Adrenal gland (tissue), 12 donors: Measurements from ENCODE around the gene GATA2. TPM values are rescaled to one million over a fixed set of nuclear protein-coding genes. Genes with fewer than 3 reads are reported as not detected.

Experiments used
- DNase-seq, 7 donors: peaks; one replicate each; pipeline ENCODE4 v3.0.0-alpha.2; 2019 to 2020
- H3K27ac ChIP-seq, 5 donors: fragments of 200-600 bp; sonication (generic) in 4 of 5; 1 replicate in 3 of 5; 2 replicates in 2 of 5; pipeline versions ENCODE4 v1.5.1 to v1.8.0; 2016 to 2020; ENCODE audit warnings: mild to moderate bottlenecking in 1 of 5
- H3K27me3 ChIP-seq: fragments of 200-600 bp; 2 replicates; pipeline ENCODE4 v1.8.0; 2021
- H3K36me3 ChIP-seq, 2 donors: fragments of 200-600 bp; replicated peaks in 1 of 2; 1 replicate in 1 of 2; 2 replicates in 1 of 2; pipeline versions ENCODE4 v1.5.1 to v1.8.0; 2018 to 2022
- H3K4me1 ChIP-seq, 2 donors: fragments of 200-600 bp; replicated peaks in 1 of 2; 1 replicate in 1 of 2; 2 replicates in 1 of 2; pipeline versions ENCODE4 v1.5.1 to v1.8.0; 2018 to 2021
- H3K4me3 ChIP-seq, 4 donors: fragments of 200-600 bp; sonication (generic) in 3 of 4; one replicate each; pipeline ENCODE4 v1.5.1; 2016 to 2018
- H3K9me3 ChIP-seq, 3 donors: fragments of 200-600 bp; sonication (generic) in 1 of 3; replicated peaks in 1 of 3; 1 replicate in 2 of 3; 2 replicates in 1 of 3; pipeline versions ENCODE4 v1.5.1 to v1.8.0; 2016 to 2021
- POLR2A ChIP-seq, 2 donors: fragments of 450-650 bp; IDR thresholded peaks; one replicate each; pipeline ENCODE4 v1.6.1; 2017; ENCODE audit warnings: antibody characterized with exemption in 2 of 2, mild to moderate bottlenecking in 2 of 2, moderate library complexity in 1 of 2
- WGBS, 4 donors: extraction: QIAGEN DNeasy Blood & Tissue Kit in 2 of 4; methylation state at CpG; one replicate each; pipeline versions ENCODE4 v1.1.5 to v1.1.7; 2013 to 2017; 5-methylcytosine and 5-hydroxymethylcytosine counted together
- intact Hi-C, 2 donors: fragments of 100-400 bp; cut with DNase I; formaldehyde crosslinking; loops; one replicate each; pipeline versions ENCODE4 v1.14.1 to v1.15.0; 2022 to 2023
- polyA plus RNA-seq, 3 donors: library from polyadenylated mRNA; stranded (reverse); fragments of 200-250 nt in 2 of 3; fragments of 350-450 nt in 1 of 3; fragmentation: Illumina TruSeq in 1 of 3; extraction: RNeasy Lipid Tissue Mini Kit (QIAGEN cat#74804) in 1 of 3; gene quantifications; one replicate each; pipeline ENCODE4 v1.2.3, GENCODE V29; 2013 to 2014
- total RNA-seq, 9 donors: library from RNA; depleted of rRNA in 4 of 9; stranded (reverse); fragments of >200 nt in 4 of 9; fragments of 120-200 nt in 1 of 9; fragmentation: NEBNext Ultra II Directional in 1 of 9; extraction: Animal tissue kit (Norgen Biotek cat#: 25700) in 1 of 9; gene quantifications; one replicate each; pipeline versions ENCODE4 v1.1.0 to v1.2.4, GENCODE V29; 2013 to 2023
- TF ChIP-seq, protein P1 (sequence below), 6 experiments: fragments of 450-650 bp in 4 of 6; fragments of 200-600 bp in 2 of 6; sonication (generic) in 1 of 6; IDR thresholded peaks; 1 replicate in 5 of 6; 2 replicates in 1 of 6; pipeline versions ENCODE4 v1.5.1 to v1.8.0; 2016 to 2021; ENCODE audit warnings: antibody characterized with exemption in 6 of 6, mild to moderate bottlenecking in 2 of 6, moderate library complexity in 1 of 6
- donor health status: healthy with polysubstance abuse.
- donor health status: Bipolar disorder and iron deficiency.
- donor health status: DM: yes; HTN: yes; CAD: no.
- donor health status: DM: no; HTN: no; CAD: no.
- donor health status: DM: no; HTN: no; CAD: no.
- donor health status: DM: yes; HTN: yes; CAD: no.

Gene GATA2
- total and polyA plus RNA-seq, 12 donors, result 3.4 to 37.5 (median 7.4) TPM

DNA sequence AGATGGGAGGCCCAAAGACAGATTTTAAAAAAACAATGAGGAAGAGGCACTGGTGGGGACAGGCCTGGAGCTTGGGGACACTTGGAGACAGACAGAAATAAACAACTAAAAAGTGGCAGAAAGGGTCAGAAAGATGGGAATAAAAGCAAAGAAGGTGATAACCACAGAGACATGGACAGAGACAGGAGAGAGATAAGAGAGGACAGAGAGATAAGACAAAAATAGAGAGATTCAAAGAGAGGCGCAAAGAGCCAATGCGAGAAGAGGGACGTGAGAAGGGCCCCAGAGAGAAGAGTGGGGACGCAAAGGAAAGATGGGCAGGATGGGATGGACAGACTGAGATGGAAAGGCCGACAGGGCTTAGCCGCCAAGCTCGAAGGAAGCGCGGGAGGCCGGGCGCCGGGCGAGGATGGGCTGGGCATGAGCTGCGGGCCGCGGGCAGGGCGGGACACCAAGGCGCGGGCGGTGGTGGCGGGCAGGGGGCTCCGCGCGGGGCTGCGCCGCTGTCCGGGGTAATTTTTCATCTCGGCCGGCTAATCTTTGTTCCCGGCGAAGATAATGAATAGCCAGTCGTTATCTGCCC, 3.1 kb upstream of the GATA2 start:
- Histone ChIP-seq H3K27ac (peak overlapping the region in 1 of 5 donors; percentile 30), H3K27me3 (peaks cover 53% of the 10 kb centered on the region), H3K9me3 (no peaks in the 10 kb centered on the region), H3K4me3 (no peak overlapping the region), H3K36me3 (no peaks in the 10 kb centered on the region), H3K4me1 (peaks cover 0 to 12% of the 10 kb centered on the region in 2 donors)
- no peak for TF ChIP-seq POLR2A (IDR thresholded peaks at IDR 0.05)
- TF ChIP-seq, protein P1, sequence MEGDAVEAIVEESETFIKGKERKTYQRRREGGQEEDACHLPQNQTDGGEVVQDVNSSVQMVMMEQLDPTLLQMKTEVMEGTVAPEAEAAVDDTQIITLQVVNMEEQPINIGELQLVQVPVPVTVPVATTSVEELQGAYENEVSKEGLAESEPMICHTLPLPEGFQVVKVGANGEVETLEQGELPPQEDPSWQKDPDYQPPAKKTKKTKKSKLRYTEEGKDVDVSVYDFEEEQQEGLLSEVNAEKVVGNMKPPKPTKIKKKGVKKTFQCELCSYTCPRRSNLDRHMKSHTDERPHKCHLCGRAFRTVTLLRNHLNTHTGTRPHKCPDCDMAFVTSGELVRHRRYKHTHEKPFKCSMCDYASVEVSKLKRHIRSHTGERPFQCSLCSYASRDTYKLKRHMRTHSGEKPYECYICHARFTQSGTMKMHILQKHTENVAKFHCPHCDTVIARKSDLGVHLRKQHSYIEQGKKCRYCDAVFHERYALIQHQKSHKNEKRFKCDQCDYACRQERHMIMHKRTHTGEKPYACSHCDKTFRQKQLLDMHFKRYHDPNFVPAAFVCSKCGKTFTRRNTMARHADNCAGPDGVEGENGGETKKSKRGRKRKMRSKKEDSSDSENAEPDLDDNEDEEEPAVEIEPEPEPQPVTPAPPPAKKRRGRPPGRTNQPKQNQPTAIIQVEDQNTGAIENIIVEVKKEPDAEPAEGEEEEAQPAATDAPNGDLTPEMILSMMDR (IDR thresholded peaks at IDR 0.05), result no peak
- peak in 3 of 7 donors; percentile 20 to 50 (median 21) for DNase-seq
- WGBS, 4 donors, result 34 to 55% (median 42%) methylated on average over 20 to 32 of the region's 32 CpGs
- intact Hi-C loops, result loop anchor here (5.0 to 10.0 kb wide), 4 partner anchors 69 to 324 kb away; no protein-coding TSS in a partner anchor

DNA sequence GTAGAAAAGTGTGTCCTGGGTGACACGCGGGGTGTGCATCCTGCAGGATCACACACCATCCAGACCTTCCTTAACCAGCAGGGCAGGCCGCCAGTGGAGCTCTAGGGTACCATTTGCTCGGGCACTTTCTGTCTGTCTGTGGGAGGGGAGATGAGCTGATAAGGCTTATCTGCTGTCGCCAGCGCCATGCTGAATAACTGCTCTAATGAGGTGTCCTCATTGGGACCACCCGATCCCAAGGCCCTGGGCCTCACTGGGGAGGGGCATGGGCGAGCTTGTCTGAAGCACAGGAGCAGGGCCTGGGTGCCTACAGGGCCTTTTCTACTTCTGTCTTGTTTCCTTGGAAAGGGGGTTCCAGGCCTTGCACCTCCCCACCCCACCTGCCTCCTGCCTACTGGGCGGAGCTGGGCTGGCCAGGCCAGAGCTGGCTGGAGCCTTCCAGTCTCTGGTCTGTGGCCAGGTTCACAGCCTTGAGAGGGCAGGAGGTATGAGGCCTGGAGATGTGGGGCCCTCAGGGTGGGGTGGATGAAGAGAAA, 2.5 kb upstream of the GATA2 start:
- H3K9me3 ChIP-seq, result no peaks in the 10 kb centered on the region
- H3K27me3 ChIP-seq, result peaks cover 58% of the 10 kb centered on the region
- H3K36me3 ChIP-seq, result no peaks in the 10 kb centered on the region
- WGBS, 4 donors, result 78 to 90% (median 85%) methylated on average over 8 to 9 of the region's 9 CpGs
- H3K27ac ChIP-seq, result peak overlapping the region in 1 of 5 donors; percentile 30
- intact Hi-C loops, result loop anchor here (5.0 to 10.0 kb wide), 4 partner anchors 68 to 323 kb away; no protein-coding TSS in a partner anchor
- TF ChIP-seq POLR2A (IDR thresholded peaks at IDR 0.05), result no peak
- TF ChIP-seq, protein P1 (IDR thresholded peaks at IDR 0.05), result no peak
- peaks cover 0 to 12% of the 10 kb centered on the region in 2 donors for H3K4me1 ChIP-seq
- peak in 2 of 7 donors; percentile 20 to 62 for DNase-seq
- no peak overlapping the region for H3K4me3 ChIP-seq

DNA sequence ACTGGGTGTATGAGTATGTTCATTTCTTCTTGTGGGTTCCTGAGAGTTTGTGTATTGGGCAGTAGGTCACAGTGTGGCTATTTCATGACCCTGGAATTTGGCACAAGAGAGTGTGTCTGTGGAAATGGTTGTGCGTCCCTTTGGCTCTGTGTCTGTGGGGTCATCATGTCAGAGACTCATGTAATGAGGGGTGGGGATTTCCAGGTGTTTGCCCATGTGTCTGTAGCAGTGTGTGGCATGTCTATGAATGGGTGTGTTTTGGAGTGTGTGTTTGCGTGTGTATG, 1.3 kb upstream of the GATA2 start:
- 64 to 90% (median 74%) methylated on average over 2 of the region's 2 CpGs for WGBS, 4 donors
- H3K27me3 ChIP-seq, result peaks cover 63% of the 10 kb centered on the region
- intact Hi-C loops, result loop anchor here (10.0 kb wide), 1 partner anchor 110 kb away; no protein-coding TSS in a partner anchor
- TF ChIP-seq, protein P1 (IDR thresholded peaks at IDR 0.05), result no peak
- TF ChIP-seq POLR2A (IDR thresholded peaks at IDR 0.05), result no peak
- H3K4me3 ChIP-seq, result no peak overlapping the region
- H3K36me3 ChIP-seq, result no peaks in the 10 kb centered on the region
- H3K4me1 ChIP-seq, result peaks cover 6 to 22% of the 10 kb centered on the region in 2 donors
- H3K9me3 ChIP-seq, result no peaks in the 10 kb centered on the region
- peak in 3 of 7 donors; percentile 8 to 34 (median 10) for DNase-seq
- H3K27ac ChIP-seq, result no peak overlapping the region

DNA sequence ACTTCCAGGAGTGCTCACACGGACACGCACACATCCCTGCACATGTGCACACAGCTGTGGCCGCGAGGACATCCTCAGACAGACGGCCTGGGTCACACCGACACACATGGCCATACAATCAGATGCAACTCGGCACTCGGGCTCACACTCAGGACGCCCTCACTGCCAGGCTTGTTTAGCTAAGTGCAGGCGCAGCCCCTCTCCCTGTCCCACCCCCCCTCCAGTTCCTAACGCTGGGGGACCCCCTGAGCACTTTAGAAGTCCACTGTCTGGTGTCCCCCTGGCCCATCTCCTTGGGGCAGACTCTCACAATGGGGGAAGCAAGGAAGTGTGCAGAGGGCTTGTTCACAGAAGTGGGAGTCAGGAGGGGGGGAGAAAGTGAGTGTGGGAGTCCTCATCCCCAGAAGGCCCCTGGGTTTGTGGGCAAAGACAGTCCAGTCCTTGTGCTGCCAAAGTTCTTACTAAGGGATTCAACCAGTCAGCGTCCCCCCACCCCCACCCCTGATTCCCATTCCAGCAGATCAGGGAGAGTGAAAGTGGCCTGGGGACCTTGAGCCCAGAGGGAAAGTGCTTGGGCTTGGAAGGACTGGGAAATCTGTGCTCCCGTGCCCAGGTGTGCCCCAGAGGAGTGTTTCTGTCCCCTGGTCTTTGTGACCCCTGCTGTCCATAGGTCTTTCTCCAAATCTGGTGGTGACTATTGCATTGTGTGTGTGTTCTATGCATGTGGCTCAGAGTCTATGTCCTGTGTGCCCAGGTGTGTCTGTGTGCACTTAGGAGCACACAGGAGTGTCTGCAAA, 767 bp upstream of the GATA2 start:
- H3K4me3 ChIP-seq, result no peak overlapping the region
- no peaks in the 10 kb centered on the region for H3K9me3 ChIP-seq
- intact Hi-C loops, result loop anchor here (10.0 kb wide), 1 partner anchor 111 kb away; no protein-coding TSS in a partner anchor
- DNase-seq, result peak in 4 of 7 donors; percentile 7 to 62 (median 16)
- peaks cover 68% of the 10 kb centered on the region for H3K27me3 ChIP-seq
- WGBS, 4 donors, result 22 to 35% (median 30%) methylated on average over 6 to 13 of the region's 13 CpGs
- H3K36me3 ChIP-seq, result no peaks in the 10 kb centered on the region
- peak overlapping the region in 1 of 5 donors; percentile 41 for H3K27ac ChIP-seq
- TF ChIP-seq POLR2A (IDR thresholded peaks at IDR 0.05), result no peak
- TF ChIP-seq, protein P1 (IDR thresholded peaks at IDR 0.05), result no peak
- peaks cover 11 to 28% of the 10 kb centered on the region in 2 donors for H3K4me1 ChIP-seq
